ENCODE data around the gene DOCK9.
A peak's percentile ranks its signal among the peaks of the same experiment; 100 is the strongest.
"Not testable (repeated sequence)": the region's sequence is repeated elsewhere in the genome, so short reads cannot be mapped to it uniquely, and the experiment has no call there.

DOCK9 gene

GRCh38 chr13:98761986-98762616, 215.8 kb downstream of the DOCK9 start:
- Histone ChIP-seq H3K27me3 (replicated peaks; ENCODE audit: control insufficient read depth, insufficient read depth, low read length) (peaks cover 15% of the 10 kb centered on the region), H3K4me1 (ENCODE audit: control insufficient read depth, insufficient read depth, low read length) (peaks cover 17% of the 10 kb centered on the region), H3K36me3 (ENCODE audit: control insufficient read depth, insufficient read depth, low read length, severe bottlenecking) (no peaks in the 10 kb centered on the region), H3K9ac (ENCODE audit: low read length) (no peak overlapping the region), H3K4me3 (ENCODE audit: low read length) (peak overlapping the region; percentile 59), H3K9me3 (ENCODE audit: control insufficient read depth, low read length) (no peaks in the 10 kb centered on the region)
- no peak for DNase-seq (ENCODE audit: low read depth)

- Histone ChIP-seq H3K4me3 (ENCODE audit: low read length) (peak overlapping the region; percentile 59), H3K9ac (ENCODE audit: low read length) (no peak overlapping the region), H3K4me1 (ENCODE audit: control insufficient read depth, insufficient read depth, low read length) (peaks cover 17% of the 10 kb centered on the region), H3K27me3 (replicated peaks; ENCODE audit: control insufficient read depth, insufficient read depth, low read length) (peaks cover 15% of the 10 kb centered on the region), H3K9me3 (ENCODE audit: control insufficient read depth, low read length) (no peaks in the 10 kb centered on the region), H3K36me3 (ENCODE audit: control insufficient read depth, insufficient read depth, low read length, severe bottlenecking) (no peaks in the 10 kb centered on the region)
- peak; percentile 69 for DNase-seq (ENCODE audit: low read depth)
Measured at GRCh38 chr13:98761126-98761985, 216.5 kb downstream of the DOCK9 start.

GRCh38 chr13:98755729-98756128, 222.1 kb downstream of the DOCK9 start:
- no peak for DNase-seq (ENCODE audit: low read depth)
- Histone ChIP-seq H3K4me3 (ENCODE audit: low read length) (no peak overlapping the region), H3K27me3 (replicated peaks; ENCODE audit: control insufficient read depth, insufficient read depth, low read length) (peaks cover 40% of the 10 kb centered on the region), H3K9ac (ENCODE audit: low read length) (no peak overlapping the region), H3K9me3 (ENCODE audit: control insufficient read depth, low read length) (peaks cover 8% of the 10 kb centered on the region), H3K36me3 (ENCODE audit: control insufficient read depth, insufficient read depth, low read length, severe bottlenecking) (no peaks in the 10 kb centered on the region), H3K4me1 (ENCODE audit: control insufficient read depth, insufficient read depth, low read length) (peaks cover 15% of the 10 kb centered on the region)

DNA sequence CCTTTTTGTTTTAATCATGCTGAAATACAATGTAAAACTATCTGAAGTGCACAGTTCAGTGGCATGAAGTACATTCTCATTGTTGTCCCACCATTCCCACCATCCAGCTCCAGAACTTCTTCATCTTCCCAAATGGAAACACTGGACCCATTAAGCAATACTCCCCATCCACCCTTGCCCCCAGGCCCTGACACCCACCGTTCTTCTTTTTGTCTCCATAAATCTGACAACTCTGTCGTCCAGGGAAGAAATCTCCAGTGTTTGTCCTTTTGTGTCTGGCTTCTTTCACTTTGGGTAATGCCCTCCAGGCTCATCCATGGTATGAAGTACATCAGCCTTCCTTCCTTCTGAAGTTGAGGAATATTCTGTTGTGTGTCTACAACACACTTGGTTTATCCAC, 222.7 kb downstream of the DOCK9 start:
- peaks cover 40% of the 10 kb centered on the region for H3K27me3 ChIP-seq (replicated peaks; ENCODE audit: control insufficient read depth, insufficient read depth, low read length)
- H3K4me3 ChIP-seq (ENCODE audit: low read length) = no peak overlapping the region
- no peak for DNase-seq (ENCODE audit: low read depth)
- H3K9ac ChIP-seq (ENCODE audit: low read length) = no peak overlapping the region
- peaks cover 8% of the 10 kb centered on the region for H3K9me3 ChIP-seq (ENCODE audit: control insufficient read depth, low read length)
- no peaks in the 10 kb centered on the region for H3K36me3 ChIP-seq (ENCODE audit: control insufficient read depth, insufficient read depth, low read length, severe bottlenecking)
- H3K4me1 ChIP-seq (ENCODE audit: control insufficient read depth, insufficient read depth, low read length) = peaks cover 15% of the 10 kb centered on the region

- Histone ChIP-seq H3K27me3 (replicated peaks; ENCODE audit: control insufficient read depth, insufficient read depth, low read length) (peaks cover 40% of the 10 kb centered on the region), H3K4me1 (ENCODE audit: control insufficient read depth, insufficient read depth, low read length) (peaks cover 19% of the 10 kb centered on the region)
- not testable (repeated sequence) for H3K9me3 ChIP-seq (ENCODE audit: control insufficient read depth, low read length); H3K36me3 ChIP-seq (ENCODE audit: control insufficient read depth, insufficient read depth, low read length, severe bottlenecking); DNase-seq (ENCODE audit: low read depth); H3K4me3 ChIP-seq (ENCODE audit: low read length); H3K9ac ChIP-seq (ENCODE audit: low read length)
Measured at GRCh38 chr13:98754468-98754867, 223.4 kb downstream of the DOCK9 start.

- no peak within 1 kb of the TSS for H3K9ac ChIP-seq (ENCODE audit: low read length)
- peak within 1 kb of the TSS; percentile 59 for H3K4me3 ChIP-seq (ENCODE audit: low read length)
- H3K27me3 ChIP-seq (replicated peaks; ENCODE audit: control insufficient read depth, insufficient read depth, low read length) = peaks cover 40% of the 10 kb centered on the region
- DNase-seq (ENCODE audit: low read depth) = no peak
- H3K4me1 ChIP-seq (ENCODE audit: control insufficient read depth, insufficient read depth, low read length) = peaks cover 15% of the 10 kb centered on the region
- H3K36me3 ChIP-seq (ENCODE audit: control insufficient read depth, insufficient read depth, low read length, severe bottlenecking) = no peaks in the 10 kb centered on the region
- H3K9me3 ChIP-seq (ENCODE audit: control insufficient read depth, low read length) = peaks cover 8% of the 10 kb centered on the region
Measured at GRCh38 chr13:98752467-98753290, 225.2 kb downstream of the DOCK9 start, which contains the start of gene SLC15A1. SLC15A1 (minus strand) TSS chr13:98752672; CDS start chr13:98752598, 74 bp downstream.

GRCh38 chr13:98751861-98752466, 225.9 kb downstream of the DOCK9 start:
- Histone ChIP-seq H3K4me3 (ENCODE audit: low read length) (peak overlapping the region; percentile 59), H3K4me1 (ENCODE audit: control insufficient read depth, insufficient read depth, low read length) (peaks cover 17% of the 10 kb centered on the region), H3K36me3 (ENCODE audit: control insufficient read depth, insufficient read depth, low read length, severe bottlenecking) (no peaks in the 10 kb centered on the region), H3K27me3 (replicated peaks; ENCODE audit: control insufficient read depth, insufficient read depth, low read length) (peaks cover 40% of the 10 kb centered on the region), H3K9ac (ENCODE audit: low read length) (no peak overlapping the region), H3K9me3 (ENCODE audit: control insufficient read depth, low read length) (peaks cover 8% of the 10 kb centered on the region)
- peak; percentile 41 for DNase-seq (ENCODE audit: low read depth)

GRCh38 chr13:98751367-98751782, 226.5 kb downstream of the DOCK9 start:
- Histone ChIP-seq H3K9me3 (ENCODE audit: control insufficient read depth, low read length) (peaks cover 8% of the 10 kb centered on the region), H3K36me3 (ENCODE audit: control insufficient read depth, insufficient read depth, low read length, severe bottlenecking) (no peaks in the 10 kb centered on the region), H3K4me3 (ENCODE audit: low read length) (peak overlapping the region; percentile 59), H3K4me1 (ENCODE audit: control insufficient read depth, insufficient read depth, low read length) (peaks cover 17% of the 10 kb centered on the region), H3K9ac (ENCODE audit: low read length) (no peak overlapping the region), H3K27me3 (replicated peaks; ENCODE audit: control insufficient read depth, insufficient read depth, low read length) (peaks cover 40% of the 10 kb centered on the region)
- no peak for DNase-seq (ENCODE audit: low read depth)

DNA sequence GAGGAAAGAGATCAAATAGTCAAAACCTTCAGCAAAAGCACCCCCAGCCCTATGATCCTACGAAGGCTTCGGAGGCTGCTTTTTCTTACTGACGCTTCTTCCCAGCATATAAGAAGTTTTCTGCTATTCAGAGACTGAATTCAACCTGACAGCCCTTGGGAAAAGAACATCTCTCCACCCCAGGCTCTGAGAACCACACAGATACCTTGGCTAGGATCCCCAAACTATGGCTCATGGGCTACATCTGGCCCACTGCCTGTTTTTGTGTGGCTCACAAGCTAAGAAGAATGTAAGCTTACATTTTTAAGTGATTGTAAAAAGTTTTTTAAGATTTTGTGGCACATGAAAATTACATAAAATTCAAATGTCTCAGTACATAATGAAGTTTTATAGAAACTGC, 228.4 kb downstream of the DOCK9 start:
- peak; percentile 52 for DNase-seq (ENCODE audit: low read depth)
- peaks cover 8% of the 10 kb centered on the region for H3K9me3 ChIP-seq (ENCODE audit: control insufficient read depth, low read length)
- no peak overlapping the region for H3K4me3 ChIP-seq (ENCODE audit: low read length)
- H3K4me1 ChIP-seq (ENCODE audit: control insufficient read depth, insufficient read depth, low read length) = peaks cover 17% of the 10 kb centered on the region
- no peak overlapping the region for H3K9ac ChIP-seq (ENCODE audit: low read length)
- no peaks in the 10 kb centered on the region for H3K36me3 ChIP-seq (ENCODE audit: control insufficient read depth, insufficient read depth, low read length, severe bottlenecking)
- H3K27me3 ChIP-seq (replicated peaks; ENCODE audit: control insufficient read depth, insufficient read depth, low read length) = peaks cover 28% of the 10 kb centered on the region

GRCh38 chr13:98746968-98747367, 230.9 kb downstream of the DOCK9 start:
- H3K4me3 ChIP-seq (ENCODE audit: low read length) = no peak overlapping the region
- peaks cover 15% of the 10 kb centered on the region for H3K27me3 ChIP-seq (replicated peaks; ENCODE audit: control insufficient read depth, insufficient read depth, low read length)
- H3K4me1 ChIP-seq (ENCODE audit: control insufficient read depth, insufficient read depth, low read length) = peaks cover 14% of the 10 kb centered on the region
- H3K36me3 ChIP-seq (ENCODE audit: control insufficient read depth, insufficient read depth, low read length, severe bottlenecking) = no peaks in the 10 kb centered on the region
- peak; percentile 14 for DNase-seq (ENCODE audit: low read depth)
- no peak overlapping the region for H3K9ac ChIP-seq (ENCODE audit: low read length)
- H3K9me3 ChIP-seq (ENCODE audit: control insufficient read depth, low read length) = no peaks in the 10 kb centered on the region

All from adipocyte (in vitro differentiated cells).